Peyer's patch (tissue), 4 donors: ENCODE results near the gene DHRS1.

Source experiments
- CTCF ChIP-seq, 6 experiments: fragments of 450-650 bp in 4 of 6; fragments of 200-600 bp in 2 of 6; sonication (generic) in 1 of 6; IDR thresholded peaks; one replicate each; pipeline ENCODE4 v1.5.1; 2017 to 2019; ENCODE audit warnings: antibody characterized with exemption in 6 of 6, mild to moderate bottlenecking in 3 of 6, moderate library complexity in 1 of 6
- POLR2A ChIP-seq, 2 donors: fragments of 450-650 bp; IDR thresholded peaks; one replicate each; pipeline ENCODE4 v1.5.1; 2017; ENCODE audit warnings: antibody characterized with exemption in 2 of 2, mild to moderate bottlenecking in 2 of 2, moderate library complexity in 2 of 2

GRCh38 chr14:24284501-24285035 lies 15.0 kb downstream of the DHRS1 start:
- TF ChIP-seq POLR2A (IDR thresholded peaks at IDR 0.05) (no peak), CTCF (IDR thresholded peaks at IDR 0.05) (no peak)
